Heart right ventricle (tissue), 16 donors: ENCODE data around the gene CAPN13. TPM values are rescaled to one million over a fixed set of nuclear protein-coding genes. Genes with fewer than 3 reads are reported as not detected.
A peak's percentile ranks its signal among the peaks of the same experiment; 100 is the strongest.

Source experiments
- ATAC-seq, 8 donors: fragments of 200-7000 bp; cut with Tn5 transposase; one replicate each; pipeline ENCODE4 v1.9.1; 2020; ENCODE audit warnings: mild to moderate bottlenecking in 8 of 8, moderate library complexity in 8 of 8, moderate number of reproducible peaks in 1 of 8
- DNase-seq, 2 donors: peaks; one replicate each; pipeline ENCODE4 v3.0.0-alpha.2; 2020
- H3K27ac ChIP-seq, 10 donors: fragments of 200-600 bp; sonication (generic) in 2 of 10; one replicate each; pipeline versions ENCODE4 v1.5.0 to v1.8.0; 2020 to 2022; ENCODE audit warnings: mild to moderate bottlenecking in 3 of 10
- H3K27me3 ChIP-seq, 7 donors: fragments of 200-600 bp; one replicate each; pipeline ENCODE4 v1.8.0; 2021 to 2022; ENCODE audit warnings: mild to moderate bottlenecking in 2 of 7
- H3K36me3 ChIP-seq, 9 donors: fragments of 200-600 bp; sonication (generic) in 1 of 9; one replicate each; pipeline versions ENCODE4 v1.5.0 to v1.8.0; 2020 to 2022; ENCODE audit warnings: mild to moderate bottlenecking in 2 of 9
- H3K4me1 ChIP-seq, 9 donors: fragments of 200-600 bp; sonication (generic) in 1 of 9; one replicate each; pipeline versions ENCODE4 v1.5.0 to v1.8.0; 2020 to 2022; ENCODE audit warnings: mild to moderate bottlenecking in 4 of 9
- H3K4me3 ChIP-seq, 10 donors: fragments of 200-600 bp; sonication (generic) in 2 of 10; one replicate each; pipeline versions ENCODE4 v1.5.0 to v1.8.0; 2020 to 2022; ENCODE audit warnings: mild to moderate bottlenecking in 7 of 10, moderate library complexity in 2 of 10
- H3K9me3 ChIP-seq, 11 donors: fragments of 200-600 bp in 10 of 11; sonication (generic) in 2 of 11; one replicate each; pipeline versions ENCODE4 v1.5.0 to v1.8.0; 2013 to 2022; ENCODE audit warnings: mild to moderate bottlenecking in 2 of 11, control low read depth in 1 of 11, moderate library complexity in 1 of 11
- CTCF ChIP-seq, 9 donors: fragments of 200-600 bp; sonication (generic) in 2 of 9; IDR thresholded peaks; one replicate each; pipeline versions ENCODE4 v1.5.0 to v1.8.0; 2021 to 2022; ENCODE audit warnings: antibody characterized with exemption in 9 of 9, mild to moderate bottlenecking in 5 of 9, moderate library complexity in 1 of 9
- WGBS, 2 donors: extraction: QIAGEN DNeasy Blood & Tissue Kit; methylation state at CpG; one replicate each; pipeline ENCODE4 v1.1.7; 2013; ENCODE audit warnings: inconsistent platforms in 1 of 2; 5-methylcytosine and 5-hydroxymethylcytosine counted together
- intact Hi-C, 10 donors: fragments of 100-400 bp; cut with DNase I; formaldehyde crosslinking; loops; one replicate each; pipeline versions ENCODE4 v1.11.1 to v1.14.2; 2022
- polyA plus RNA-seq, 2 donors: library from polyadenylated mRNA; stranded (reverse); fragments of 200-250 nt; gene quantifications; one replicate each; pipeline ENCODE4 v1.2.3, GENCODE V29; 2013
- total RNA-seq, 10 donors: library from RNA; stranded (reverse); fragmentation: NEBNext Ultra II Directional in 3 of 10; extraction: Animal tissue kit (Norgen Biotek cat#: 25700) in 3 of 10; gene quantifications; one replicate each; pipeline versions ENCODE4 v1.2.1 to v1.2.4, GENCODE V29; 2021 to 2023
- donor health status: Arrhythmogenic right ventricular cardiomyopathy.
- donor health status: ischemic (EF 13 %, LVEDD 7.1; RV severe dilation, severe dysfunction).
- donor health status: healthy with polysubstance abuse.
- donor health status: DM: no; HTN: yes; CAD: no.
- donor health status: DM: no; HTN: no; CAD: no.
- donor health status: ischemic (EF 25% LVEDD 6.9; RV normal size, moderate dysfunction).
- donor health status: ischemic (EF 25% LVEDD 5.7; RV mildly dilated, moderate dysfunction).
- donor health status: healthy.
- donor health status: DM: yes; HTN: yes; CAD: no.
- donor health status: Ischemic cardiomyopathy.
- donor health status: ischemic (EF 35%, LVEDD 5.7; RV mildly dilated, moderate dysfunction).
- donor health status: nonischemic (EF 11% LVEDD 7.7; RV severe dilation, severe dysfunction).
- donor health status: DM: yes; HTN: yes; CAD: no.
- donor health status: PGD.
- donor health status: ischemic (EF 29% LVEDD 5.4; RV normal size, mild dysfunction).
- donor health status: nonischemic (EF 23%, LVEDD 6.1; RV moderate dilation, normal function).

Gene CAPN13
- total and polyA plus RNA-seq, 12 donors = 0.09 TPM; not detected in 11

GRCh38 chr2:30691948-30692828, 115.1 kb downstream of the CAPN13 start:
- ATAC-seq (peak; percentile 35 to 76 (median 63)), DNase-seq (no peak)
- Histone ChIP-seq H3K4me1 (peaks cover 5 to 48% (median 27%) of the 10 kb centered on the region in 9 donors), H3K27ac (peak overlapping the region in 6 of 10 donors; percentile 16 to 76 (median 53)), H3K9me3 (peaks cover 0 to under 1% (median 0%) of the 10 kb centered on the region in 11 donors), H3K36me3 (no peaks in the 10 kb centered on the region), H3K4me3 (no peak overlapping the region), H3K27me3 (no peaks in the 10 kb centered on the region)
- intact Hi-C loops = loop anchor here in 5 of 10 donors (1.0 to 10.0 kb wide), 7 partner anchors 247 to 357 kb away; partner anchors contain the start of gene LCLAT1 (in 1 of the 5)
- peak in 8 of 9 donors; percentile 19 to 63 (median 38) for TF ChIP-seq CTCF (IDR thresholded peaks at IDR 0.05)
- WGBS, 2 donors = 83 to 84% methylated on average over 16 of the region's 16 CpGs

- intact Hi-C loops = loop anchor here in 4 of 10 donors (5.0 to 10.0 kb wide), 5 partner anchors 247 to 357 kb away; partner anchors contain the start of gene LCLAT1 (in 1 of the 4)
- H3K4me3 ChIP-seq = no peak overlapping the region
- ATAC-seq (no peak), DNase-seq (no peak)
- no peaks in the 10 kb centered on the region for H3K27me3 ChIP-seq
- H3K36me3 ChIP-seq = no peaks in the 10 kb centered on the region
- no peak for TF ChIP-seq CTCF (IDR thresholded peaks at IDR 0.05)
- H3K4me1 ChIP-seq = peaks cover 5 to 50% (median 27%) of the 10 kb centered on the region in 9 donors
- H3K9me3 ChIP-seq = no peaks in the 10 kb centered on the region
- WGBS, 2 donors = 73 to 78% methylated on average over 7 of the region's 7 CpGs
- peak overlapping the region in 5 of 10 donors; percentile 4 to 80 (median 25) for H3K27ac ChIP-seq
Observed at GRCh38 chr2:30691091-30691947, 115.9 kb downstream of the CAPN13 start.

- no peak for DNase-seq
- Histone ChIP-seq H3K4me3 (no peak overlapping the region), H3K36me3 (no peaks in the 10 kb centered on the region), H3K9me3 (no peaks in the 10 kb centered on the region), H3K4me1 (peaks cover 5 to 50% (median 27%) of the 10 kb centered on the region in 9 donors), H3K27me3 (no peaks in the 10 kb centered on the region), H3K27ac (peak overlapping the region in 9 of 10 donors; percentile 62 to 87 (median 83))
- WGBS, 2 donors = 56 to 62% methylated on average over 5 of the region's 5 CpGs
- ATAC-seq = no peak
- intact Hi-C loops = loop anchor here in 4 of 10 donors (5.0 to 10.0 kb wide), 5 partner anchors 245 to 355 kb away; partner anchors contain the start of gene LCLAT1 (in 1 of the 4)
- no peak for TF ChIP-seq CTCF (IDR thresholded peaks at IDR 0.05)
Observed at GRCh38 chr2:30690126-30690561, 117.1 kb downstream of the CAPN13 start.
